Fibroblast of skin of right quadriceps (primary cell): ENCODE measurements around the gene SLC35E2B.
"Not testable (repeated sequence)": the region's sequence is repeated elsewhere in the genome, so short reads cannot be mapped to it uniquely, and the experiment has no call there.

Source experiments
- DNase-seq: peaks from one replicate; pipeline ENCODE4 v3.0.0-alpha.2; 2013

SLC35E2B gene

DNA sequence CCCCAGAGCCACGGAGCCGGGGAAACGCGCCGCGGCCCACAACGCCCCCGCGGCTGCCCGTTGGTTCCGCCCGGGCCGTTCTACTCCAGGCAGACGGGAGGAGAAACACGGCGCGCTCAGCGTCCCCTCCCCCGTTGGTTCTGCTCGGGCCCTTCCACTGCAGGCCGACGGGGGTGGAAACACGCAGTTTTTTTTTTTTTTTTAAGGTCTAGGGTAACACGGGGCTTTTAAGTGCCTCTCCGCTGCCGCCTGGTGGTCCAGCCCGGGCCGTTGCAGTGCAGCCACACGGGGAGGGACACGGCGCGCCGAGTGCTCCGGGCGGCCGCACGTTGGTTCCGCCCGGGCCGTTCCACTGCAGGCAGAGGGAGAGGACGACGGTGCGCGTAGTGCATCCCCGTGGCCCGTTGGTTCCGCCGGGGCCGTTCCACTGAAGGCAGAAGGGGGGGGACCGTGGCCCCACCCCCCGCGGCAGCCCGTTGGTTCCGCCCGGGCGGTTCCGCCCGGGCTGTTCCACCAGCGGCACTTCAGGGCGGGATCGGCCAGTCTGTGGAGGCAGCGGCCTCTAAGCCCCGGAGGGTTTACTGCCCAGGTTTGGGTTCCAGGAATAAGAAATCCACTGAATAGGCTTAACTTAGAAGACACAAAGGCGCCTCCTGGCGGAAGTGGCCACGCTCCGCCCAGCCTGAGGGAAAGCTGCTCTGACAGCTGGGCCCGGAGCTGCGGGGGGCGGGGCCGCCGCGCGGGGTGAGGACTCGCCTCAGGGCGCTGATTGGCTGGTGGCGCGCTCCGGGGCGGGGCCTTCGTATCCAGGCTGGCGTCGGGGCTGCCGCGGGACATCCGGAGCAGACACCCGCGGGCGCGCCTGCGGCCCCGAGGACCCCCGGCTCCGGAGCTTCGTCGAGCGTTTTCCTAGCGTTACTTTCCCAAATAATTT lies at the start of gene SLC35E2B:
TSS of gene SLC35E2B (minus strand) at position 82 of the 934 bp plus-strand sequence. CDS start 16,096 bp downstream, outside the sequence.
- DNase-seq: peak; percentile 94

GRCh38 chr1:1741013-1741412 lies 48.4 kb upstream of the SLC35E2B start:
- DNase-seq: peak; percentile 90

- not testable (repeated sequence) for DNase-seq
Observed at GRCh38 chr1:1738799-1739337, 46.3 kb upstream of the SLC35E2B start.

GRCh38 chr1:1737675-1738590 lies 45.3 kb upstream of the SLC35E2B start:
- not testable (repeated sequence) for DNase-seq

- DNase-seq: no peak
Observed at GRCh38 chr1:1732381-1732780, 39.8 kb upstream of the SLC35E2B start.

- DNase-seq: no peak
Observed at GRCh38 chr1:1730870-1731269, 38.3 kb upstream of the SLC35E2B start.

- not testable (repeated sequence) for DNase-seq
Observed at GRCh38 chr1:1730230-1730629, 37.6 kb upstream of the SLC35E2B start.

- DNase-seq: not testable (repeated sequence)
Observed at GRCh38 chr1:1729116-1729816, 36.7 kb upstream of the SLC35E2B start.

DNA sequence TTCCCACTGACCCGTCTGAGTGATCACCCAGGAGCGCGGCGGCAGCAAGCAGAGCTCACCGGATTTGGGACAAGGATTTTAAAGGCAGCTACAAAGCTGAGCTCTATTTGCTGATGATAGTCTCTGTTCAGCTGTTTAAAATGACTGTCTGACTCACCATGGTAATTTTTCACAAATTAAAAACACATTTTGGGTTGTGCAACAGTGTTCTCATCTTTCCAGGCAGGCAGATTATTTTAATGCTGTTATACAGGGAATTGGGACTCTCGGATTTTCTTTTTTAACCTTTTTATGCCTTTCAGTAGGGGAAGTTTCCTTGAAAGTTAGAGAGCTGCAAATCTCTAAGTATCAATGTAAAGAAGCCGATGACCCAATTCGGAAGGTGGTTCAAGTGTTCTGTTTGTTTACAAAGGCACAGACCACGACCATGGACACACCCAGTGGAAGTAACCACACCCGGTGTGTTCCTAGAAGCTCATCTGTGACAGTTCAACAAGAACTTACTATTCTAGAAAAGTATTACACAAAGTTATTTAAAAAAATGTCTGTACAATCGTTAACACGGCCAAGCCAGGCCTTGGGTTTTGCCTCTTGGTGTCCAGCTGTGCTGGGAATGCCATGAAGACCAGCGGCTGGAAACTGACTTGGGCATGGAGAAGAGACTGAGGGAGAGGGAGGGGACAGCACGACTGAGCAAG lies 35.9 kb upstream of the SLC35E2B start:
- DNase-seq: peak; percentile 82

GRCh38 chr1:1727131-1727651 lies 34.6 kb upstream of the SLC35E2B start:
- peak; percentile 7 for DNase-seq

DNA sequence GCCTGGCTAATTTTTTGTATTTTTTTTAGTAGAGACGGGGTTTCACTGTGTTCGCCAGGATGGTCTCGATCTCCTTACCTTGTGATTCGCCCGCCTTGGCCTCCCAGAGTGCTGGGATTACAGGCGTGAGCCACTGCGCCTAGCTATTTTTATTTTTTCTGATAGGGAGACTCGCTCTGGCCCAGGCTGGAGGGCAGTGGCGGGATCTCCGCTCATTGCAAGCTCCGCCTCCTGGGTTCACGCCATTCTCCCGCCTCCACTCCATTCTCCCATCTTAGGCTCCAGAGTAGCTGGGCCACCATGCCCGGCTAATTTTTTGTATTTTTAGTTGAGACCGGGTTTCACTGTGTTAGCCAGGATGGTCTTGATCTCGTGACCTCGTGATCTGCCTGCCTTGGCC lies 33.5 kb upstream of the SLC35E2B start:
- not testable (repeated sequence) for DNase-seq

GRCh38 chr1:1724035-1724864 lies 31.7 kb upstream of the SLC35E2B start, which contains the start of gene CDK11A:
TSS of gene CDK11A (minus strand) at chr1:1724357. CDS start at chr1:1722818, 1,539 bp downstream.
- peak; percentile 100 for DNase-seq

DNA sequence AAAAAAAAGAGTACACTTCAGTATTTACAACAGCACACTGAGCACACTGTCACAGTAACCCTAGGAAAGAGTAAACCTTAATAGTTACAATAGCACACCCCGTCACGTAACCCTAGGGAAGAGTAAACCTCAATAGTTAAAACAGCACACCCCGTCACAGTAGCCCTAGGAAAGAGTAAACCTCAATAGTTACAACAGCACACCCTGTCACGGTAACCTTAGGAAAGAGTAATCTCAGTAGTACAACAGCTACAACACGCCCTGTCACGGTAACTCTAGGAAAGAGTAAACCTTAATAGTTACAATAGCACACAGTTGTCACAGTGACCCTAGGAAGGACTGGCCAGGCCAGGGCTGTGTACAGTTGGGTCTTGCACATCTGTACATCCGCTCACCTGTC lies 28.6 kb upstream of the SLC35E2B start:
- no peak for DNase-seq

DNA sequence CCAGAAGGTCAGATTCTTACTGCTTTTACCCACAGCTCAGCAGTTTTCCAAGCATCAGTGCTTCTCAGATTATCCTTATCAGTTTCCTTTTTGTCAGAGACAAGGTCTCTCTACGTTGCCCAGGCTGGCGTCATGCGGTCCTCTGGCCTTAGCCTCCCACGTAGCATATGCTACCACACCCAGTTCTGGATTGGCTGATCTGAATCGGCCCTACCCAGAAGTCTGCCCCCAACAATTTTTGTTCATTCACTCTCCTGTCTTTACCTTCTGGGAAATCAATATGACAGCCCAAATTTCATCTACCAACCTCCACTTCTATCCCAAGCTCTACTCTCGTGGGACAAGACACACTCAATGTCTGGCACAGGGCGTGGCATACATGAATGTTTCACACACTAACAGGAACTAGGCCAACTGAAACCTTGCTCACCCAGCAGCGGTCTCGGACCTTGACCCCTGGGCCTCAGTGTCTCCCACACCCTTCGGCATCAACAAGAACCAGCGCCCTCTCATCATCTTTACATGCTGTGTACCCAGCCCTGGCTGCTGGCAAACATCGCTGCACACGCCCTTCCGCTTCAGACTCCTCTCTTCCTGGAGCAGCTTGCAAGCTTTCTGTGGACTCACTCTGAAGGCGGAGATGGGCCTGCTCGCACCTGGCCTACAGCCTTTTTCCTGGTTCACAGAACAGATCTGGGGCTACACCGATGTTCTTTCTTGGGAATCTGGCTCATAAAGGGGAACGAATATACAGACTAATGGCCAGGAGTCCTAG lies 22.7 kb upstream of the SLC35E2B start:
- DNase-seq: not testable (repeated sequence)

GRCh38 chr1:1707897-1708296 lies 15.3 kb upstream of the SLC35E2B start:
- not testable (repeated sequence) for DNase-seq

DNA sequence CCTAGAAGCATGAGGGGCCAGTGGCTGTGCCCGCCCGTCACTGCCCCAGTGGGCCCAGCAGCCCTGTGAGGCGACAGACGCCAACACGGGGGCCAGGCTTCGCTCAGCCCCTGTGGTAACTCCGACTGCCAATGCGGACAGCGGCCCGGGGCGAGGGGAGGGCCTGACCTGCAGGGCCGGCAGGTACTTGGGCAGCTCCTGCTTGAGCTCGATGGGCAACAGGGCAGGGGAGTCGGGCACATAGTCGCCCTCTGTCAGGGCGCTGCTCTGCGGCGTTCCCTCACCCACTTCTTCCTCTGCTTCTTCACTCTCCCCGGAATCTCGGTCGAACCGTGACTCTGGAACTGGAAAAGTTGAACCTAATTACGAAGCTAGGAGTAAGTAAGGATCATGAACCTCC lies 14.6 kb upstream of the SLC35E2B start:
- DNase-seq: not testable (repeated sequence)

GRCh38 chr1:1705623-1706022 lies 13.0 kb upstream of the SLC35E2B start:
- DNase-seq: not testable (repeated sequence)

- DNase-seq: not testable (repeated sequence)
Observed at GRCh38 chr1:1704284-1704957, 11.8 kb upstream of the SLC35E2B start.

- no peak for DNase-seq
Observed at GRCh38 chr1:1703796-1704195, 11.2 kb upstream of the SLC35E2B start.
